Activated T-cell treated with anti-CD3 and anti-CD28 coated beads for 1 hour (primary cell): ENCODE results near the gene PCSK2.

Source experiments
- DNase-seq: peaks from one replicate; pipeline ENCODE4 v3.0.0-alpha.2; 2020; ENCODE audit warnings: low read depth

Gene PCSK2

GRCh38 chr20:17334932-17335331 is 108.1 kb downstream of the PCSK2 start:
- DNase-seq: no peak

DNA sequence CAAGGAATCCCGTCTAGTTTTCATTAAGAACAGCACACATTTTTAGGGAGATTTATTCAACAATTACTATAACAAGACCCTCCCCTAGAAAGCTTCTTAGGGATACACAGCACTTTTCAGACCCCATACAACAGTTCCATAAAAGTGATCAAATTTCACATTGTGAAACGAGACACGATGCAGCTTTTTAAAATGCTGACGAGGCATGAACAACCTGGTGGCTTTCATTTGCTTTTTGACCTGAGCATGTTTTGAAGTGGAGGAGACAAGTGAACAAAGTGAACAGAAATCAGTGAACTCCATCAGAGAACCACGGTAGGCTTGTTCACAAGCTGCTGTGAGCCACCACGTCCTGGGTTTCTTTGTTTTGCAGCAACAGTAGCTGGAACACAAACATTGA is 112.2 kb downstream of the PCSK2 start:
- DNase-seq: no peak

- DNase-seq: no peak
These were observed 116.3 kb downstream of the PCSK2 start for GRCh38 chr20:17343091-17343490.

DNA sequence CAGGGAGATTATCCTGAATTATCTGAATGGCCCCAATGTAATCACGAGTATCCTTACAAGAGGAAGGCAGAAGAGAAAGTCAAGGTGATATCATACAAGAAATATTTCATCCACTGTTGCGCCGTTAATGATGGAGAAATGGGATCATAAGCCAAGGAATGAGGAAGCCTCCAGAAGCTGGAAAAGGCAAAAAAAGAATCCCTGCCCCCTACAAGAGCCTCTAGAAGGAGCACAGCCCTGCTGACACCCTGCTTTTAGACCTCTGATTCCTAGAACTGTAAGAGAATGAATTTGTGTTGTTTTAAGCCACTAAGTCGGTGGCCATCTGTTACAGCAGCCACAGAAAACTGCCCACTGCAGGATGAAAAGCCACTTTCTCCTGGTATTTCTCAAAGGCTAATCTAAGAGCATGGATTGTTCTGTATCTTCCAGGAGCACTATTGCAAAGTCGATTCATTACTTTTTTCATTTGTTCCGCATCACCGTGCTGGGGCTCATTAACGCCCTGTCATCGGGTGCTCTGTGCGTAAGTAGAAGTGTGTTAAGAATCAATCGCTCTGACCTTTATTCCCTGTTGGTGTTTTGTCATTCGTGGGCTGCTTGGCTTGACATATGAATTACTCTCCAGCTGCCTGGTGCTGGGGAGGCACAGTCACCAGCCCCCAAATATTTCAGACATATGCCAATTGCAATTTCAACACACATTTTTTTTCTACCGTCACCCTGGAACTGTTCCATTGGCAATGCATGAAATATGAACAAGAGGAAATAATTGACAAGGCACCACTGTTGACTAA is 117.0 kb downstream of the PCSK2 start:
- DNase-seq: no peak

DNA sequence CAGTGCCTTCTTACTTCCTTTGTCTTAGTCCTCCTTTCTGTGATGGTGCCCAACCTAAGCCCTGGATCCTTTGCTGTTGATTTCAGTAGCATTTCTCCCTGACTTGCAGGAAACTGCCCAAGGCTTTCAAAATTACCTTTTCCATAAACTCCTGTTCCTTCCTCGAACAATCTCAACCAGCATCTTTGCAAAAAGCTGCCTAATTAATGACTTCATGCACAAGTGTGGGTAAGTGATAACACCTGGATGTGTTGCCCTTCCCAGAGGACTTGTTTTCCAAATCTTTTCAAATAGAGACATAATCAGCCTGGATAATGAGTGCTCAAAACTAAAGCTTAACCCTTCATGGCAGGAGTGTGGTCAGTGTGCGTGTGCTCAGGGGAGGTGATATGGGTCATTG is 118.0 kb downstream of the PCSK2 start:
- DNase-seq: no peak

GRCh38 chr20:17345321-17345720 is 118.5 kb downstream of the PCSK2 start:
- no peak for DNase-seq

DNA sequence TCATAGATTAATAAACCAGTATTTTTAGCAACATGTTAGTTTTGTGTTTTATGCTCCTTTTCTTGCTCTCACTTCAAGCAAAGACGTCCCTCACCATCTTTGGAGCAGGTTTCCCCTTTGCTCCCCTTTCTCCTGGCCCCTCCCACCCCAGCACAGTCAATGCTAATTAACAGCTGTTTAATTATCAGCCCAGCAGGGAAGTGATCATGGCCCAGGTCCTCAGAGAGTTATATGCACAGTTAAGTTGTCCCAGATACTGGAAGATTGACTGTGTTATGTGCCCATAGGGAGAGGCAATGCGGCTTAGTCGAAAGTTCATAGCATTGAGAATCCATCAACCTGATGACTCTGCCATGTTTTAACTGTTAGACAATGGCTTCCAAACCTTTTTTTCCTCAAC is 123.5 kb downstream of the PCSK2 start:
- DNase-seq: no peak

GRCh38 chr20:17357238-17357637 is 130.4 kb downstream of the PCSK2 start:
- no peak for DNase-seq

- DNase-seq: no peak
These were observed 132.0 kb downstream of the PCSK2 start for GRCh38 chr20:17358854-17359253.

GRCh38 chr20:17364681-17365080 is 137.8 kb downstream of the PCSK2 start:
- no peak for DNase-seq

- no peak for DNase-seq
These were observed 139.0 kb downstream of the PCSK2 start for GRCh38 chr20:17365831-17366230.

GRCh38 chr20:17369506-17369905 is 142.7 kb downstream of the PCSK2 start:
- no peak for DNase-seq

- DNase-seq: no peak
These were observed 146.1 kb downstream of the PCSK2 start for GRCh38 chr20:17372806-17373440.

DNA sequence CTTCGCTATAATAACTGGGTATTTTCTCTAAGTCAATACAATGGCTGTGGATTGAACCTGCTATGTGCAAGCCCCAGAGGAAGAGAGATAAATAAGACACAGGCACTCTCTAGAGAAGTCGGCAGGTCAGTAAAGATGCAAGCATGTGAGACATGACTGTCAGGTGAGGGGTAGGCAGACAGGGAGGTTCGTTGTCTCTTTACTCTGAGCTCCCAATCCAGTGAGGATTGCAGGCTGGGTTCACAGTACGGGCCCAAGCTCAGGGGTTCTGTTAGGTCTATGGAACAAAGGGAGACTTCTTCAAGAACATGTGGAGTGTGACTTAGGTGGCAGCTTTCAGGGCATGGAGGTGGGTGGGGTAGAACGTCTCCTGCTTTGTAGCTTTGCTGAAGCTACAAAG is 147.2 kb downstream of the PCSK2 start:
- DNase-seq: no peak

DNA sequence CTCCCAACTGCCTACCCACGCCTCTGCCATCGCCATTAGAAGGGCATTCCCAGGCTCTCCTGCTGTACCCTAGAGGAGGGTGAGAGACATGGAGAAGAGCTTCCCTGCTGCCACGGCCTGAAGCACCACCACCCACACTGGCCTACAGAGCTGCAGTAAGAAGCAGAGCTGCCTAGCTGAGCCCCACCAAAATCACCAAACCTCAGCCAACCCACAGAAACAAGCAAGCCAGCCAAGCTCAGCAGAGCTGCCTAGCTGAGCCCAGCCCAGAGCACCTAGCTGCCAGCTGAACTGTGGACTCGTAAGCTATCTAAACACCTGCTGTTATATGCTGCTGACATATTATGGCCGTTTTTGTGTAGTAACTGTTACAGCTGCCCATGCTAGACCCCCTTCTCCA is 149.2 kb downstream of the PCSK2 start:
- DNase-seq: no peak

DNA sequence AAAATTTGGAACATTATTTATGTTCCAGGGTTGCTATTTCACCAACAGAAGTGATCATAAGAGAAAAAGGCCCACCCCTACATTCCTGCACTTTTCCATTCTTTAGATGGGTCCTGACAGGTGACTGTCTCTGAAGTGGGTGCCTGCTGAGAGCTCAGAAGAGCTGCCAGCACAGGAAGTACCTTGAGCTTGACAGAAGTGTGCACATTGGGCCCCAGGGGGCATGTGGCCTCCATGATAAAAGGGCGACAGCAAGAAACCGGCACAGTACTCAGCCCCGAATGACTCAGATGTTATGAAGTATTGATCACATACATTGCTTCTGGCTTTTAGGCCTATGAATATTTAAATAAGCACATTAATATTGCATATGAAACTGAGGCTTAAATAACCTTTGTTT is 150.4 kb downstream of the PCSK2 start:
- no peak for DNase-seq

- no peak for DNase-seq
These were observed 152.8 kb downstream of the PCSK2 start for GRCh38 chr20:17379651-17380050.

DNA sequence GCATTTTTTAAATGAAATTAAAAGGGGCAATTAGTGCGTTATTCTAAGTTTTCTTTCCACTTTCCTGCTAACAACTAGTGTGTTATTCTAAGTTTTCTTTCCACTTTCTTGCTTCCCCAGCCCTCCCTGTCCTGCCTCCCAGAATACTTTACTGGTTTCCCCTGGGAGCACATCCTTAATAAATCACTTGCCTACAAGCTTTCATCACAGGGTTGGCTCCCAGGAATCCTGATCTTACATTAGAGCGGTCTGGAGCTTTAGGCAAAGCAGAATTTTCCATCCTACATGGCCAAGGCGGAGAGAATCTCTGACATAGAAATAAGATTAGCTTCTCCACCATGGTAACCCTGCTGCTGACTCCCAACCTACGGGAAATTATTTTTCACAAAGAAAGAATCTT is 154.0 kb downstream of the PCSK2 start:
- DNase-seq: no peak

DNA sequence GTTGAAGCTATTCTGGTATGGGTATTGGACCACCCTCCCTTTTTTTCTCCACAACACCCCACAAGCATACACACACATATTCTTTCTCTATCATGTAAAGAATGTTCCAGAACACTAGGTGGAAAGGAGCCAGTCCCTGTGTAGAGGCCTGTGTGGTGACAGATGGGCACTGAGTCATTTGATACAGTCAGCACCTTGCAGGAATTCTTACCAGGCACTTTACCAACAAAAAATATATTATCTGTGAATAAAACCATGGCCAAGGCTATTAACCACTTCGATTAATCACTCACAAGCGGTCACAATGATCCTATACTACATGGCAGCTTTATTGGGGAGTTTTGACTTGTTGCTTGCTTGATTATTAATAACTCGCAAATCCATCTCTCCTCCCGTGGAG is 154.9 kb downstream of the PCSK2 start:
- DNase-seq: no peak

DNA sequence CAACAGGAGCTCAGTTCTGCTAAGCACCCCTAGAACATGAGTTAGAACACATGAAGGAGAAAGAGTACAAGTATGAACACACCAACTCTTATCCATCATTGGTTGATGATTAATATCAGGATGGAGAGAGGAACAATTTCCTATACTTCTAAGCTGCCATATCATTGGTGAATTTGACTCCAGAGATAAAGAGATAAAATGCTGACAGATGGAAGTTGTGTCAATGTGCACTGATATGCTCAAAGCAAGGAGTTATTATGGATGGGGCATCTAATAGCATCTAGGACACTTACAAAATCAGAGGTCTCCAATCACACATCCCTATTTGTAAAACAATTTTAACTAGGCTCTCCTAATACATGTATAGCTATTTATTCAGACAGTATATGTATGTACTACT is 159.0 kb downstream of the PCSK2 start:
- no peak for DNase-seq

DNA sequence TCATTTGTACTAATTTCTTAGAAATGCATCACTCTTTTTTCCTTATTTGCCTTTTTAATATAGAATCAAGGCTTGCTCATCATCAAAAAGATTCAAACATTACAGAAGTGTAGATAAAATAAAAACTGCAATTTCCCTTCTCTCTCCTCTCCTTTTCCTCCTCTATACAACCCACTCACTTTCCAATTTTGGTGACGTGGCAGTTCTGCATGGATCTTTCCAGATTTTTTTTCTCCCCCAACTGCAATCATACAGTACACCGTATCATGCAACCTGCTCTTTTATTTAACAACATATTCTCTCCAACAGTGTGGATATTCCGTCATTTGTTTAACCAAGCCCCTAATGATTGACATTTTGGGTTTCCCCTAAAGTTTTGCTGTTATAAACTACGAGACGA is 163.8 kb downstream of the PCSK2 start:
- DNase-seq: no peak

DNA sequence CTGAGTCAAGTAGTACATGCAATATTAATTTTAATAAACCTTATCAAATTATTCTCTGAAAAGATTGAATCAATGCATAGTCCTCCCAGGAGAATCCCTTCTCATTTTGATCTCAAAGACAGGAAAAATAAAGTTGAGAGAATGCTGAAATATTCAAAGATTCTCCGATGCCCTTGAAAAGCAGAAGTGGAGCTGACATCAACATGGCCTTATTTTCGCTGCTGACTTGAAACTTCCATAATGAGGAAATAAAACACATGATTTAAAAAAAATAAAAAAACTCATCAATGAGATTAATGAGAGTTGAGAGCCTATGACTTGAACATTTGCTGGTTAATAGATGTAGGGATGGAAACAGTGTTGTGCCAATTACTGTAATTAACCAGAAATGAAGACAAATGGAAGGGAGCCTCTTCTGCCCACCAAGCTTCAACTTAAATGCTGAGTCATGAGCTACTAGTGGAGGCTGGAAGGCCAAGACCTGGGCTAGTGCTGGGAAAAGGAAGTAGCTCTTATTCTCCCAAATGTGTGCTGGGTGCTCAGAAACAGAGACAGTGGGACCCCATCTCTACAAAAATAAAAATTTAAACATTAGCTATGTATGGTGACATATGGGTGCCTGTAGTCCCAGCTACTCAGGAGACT is 164.4 kb downstream of the PCSK2 start:
- DNase-seq: no peak

- no peak for DNase-seq
These were observed 167.6 kb downstream of the PCSK2 start for GRCh38 chr20:17394411-17394810.
